NT2/D1 (cell line): ENCODE results near the gene PHETA1.

Experiments
- SUZ12 ChIP-seq: IDR thresholded peaks from 2 replicates; pipeline ENCODE4 v1.6.1; 2011; ENCODE audit not compliant: insufficient read length, insufficient read depth; ENCODE audit errors: extremely low read depth
- YY1 ChIP-seq: IDR thresholded peaks from 2 replicates; pipeline ENCODE4 v1.6.1; 2011; ENCODE audit not compliant: insufficient read length, insufficient read depth
- ZNF274 ChIP-seq: IDR thresholded peaks from 2 replicates; pipeline ENCODE4 v1.6.1; 2011; ENCODE audit warnings: mild to moderate bottlenecking, low read depth, low read length

DNA sequence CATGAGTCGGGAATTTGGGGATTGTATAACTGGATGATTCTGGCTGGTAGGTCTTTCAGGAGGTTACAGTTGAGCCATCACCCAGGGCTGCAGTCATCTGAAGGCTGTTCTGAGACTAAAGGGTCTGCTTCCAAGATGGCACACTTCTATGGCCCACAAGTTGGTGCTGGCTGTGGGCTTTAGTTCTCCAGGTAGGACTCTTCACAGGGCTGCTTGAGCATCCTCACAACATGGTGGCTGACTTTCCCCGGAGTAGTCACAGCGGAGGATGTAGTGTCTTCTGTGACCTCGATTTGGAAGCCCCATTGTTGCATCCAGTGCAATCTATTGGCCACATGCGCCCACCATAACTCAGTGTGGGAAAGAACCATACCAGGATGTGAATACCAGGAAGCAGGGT lies 14.4 kb downstream of the PHETA1 start:
- TF ChIP-seq YY1 (no peak), ZNF274 (no peak), SUZ12 (no peak)
